GM12878 (cell line): ENCODE results near the gene CAMTA1. TPM values are rescaled to one million over a fixed set of nuclear protein-coding genes. Genes with fewer than 3 reads are reported as not detected.

Source experiments
- ATAC-seq: fragments of 200-7000 bp; cut with Tn5 transposase; 3 replicates; pipeline ENCODE4 v1.9.1; 2020; ENCODE audit warnings: mild to moderate bottlenecking, moderate library complexity
- BruUV-seq: library from RNA; stranded (reverse); fragments of 400-500 nt; replicated peaks from 2 replicates; lab custom pipeline; 2021; lab: Mats Ljungman, UMichigan
- CTCF ChIA-PET: fragments of 300-600 bp; sonication (Branson Sonifier 250); formaldehyde crosslinking; extraction: SDS; loops from one replicate; lab custom pipeline; 2021; ENCODE audit warnings: inconsistent platforms; lab: Yijun Ruan, JAX
- POLR2A ChIA-PET: fragments of 350-600 bp; formaldehyde crosslinking; extraction: SDS; loops from one replicate; lab custom pipeline; 2021; ENCODE audit warnings: inconsistent platforms; lab: Charles Lee
- RAD21 ChIA-PET: fragments of 300-600 bp; sonication (Branson Sonifier 250); formaldehyde crosslinking; loops from one replicate; lab custom pipeline; 2023; ENCODE audit warnings: antibody characterized with exemption; ENCODE audit not compliant: unreplicated experiment; lab: Charles Lee
- SMC1A ChIA-PET: fragments of 300-600 bp; sonication (Branson Sonifier 250); formaldehyde crosslinking; loops from one replicate; lab custom pipeline; 2023; ENCODE audit not compliant: unreplicated experiment, uncharacterized antibody; lab: Charles Lee
- DNase-seq: peaks from one replicate; pipeline ENCODE4 v3.0.0-alpha.2; 2011; ENCODE audit warnings: low read depth, low spot score
- FAIRE-seq: peaks from 3 replicates; lab custom pipeline; 2011; peaks lifted over from hg19 to GRCh38; lab: Jason Lieb, UNC
- H2AFZ ChIP-seq: 2 replicates; pipeline ENCODE4 v1.6.0; 2011; ENCODE audit warnings: low read depth, low read length, control low read depth; ENCODE audit not compliant: control insufficient read depth
- H3K27ac ChIP-seq: 2 replicates; pipeline ENCODE4 v1.5.1; 2011; ENCODE audit warnings: control low read depth; ENCODE audit not compliant: control insufficient read depth, insufficient read depth
- H3K27me3 ChIP-seq, 2 experiments: replicated peaks in 1 of 2; 2 replicates each; pipeline versions ENCODE4 v1.6.0 to v1.6.1; 2011; ENCODE audit warnings: low read length in 1 of 2; ENCODE audit not compliant: control insufficient read depth in 2 of 2, insufficient read depth in 2 of 2
- H3K36me3 ChIP-seq, 2 experiments: 2 replicates each; pipeline ENCODE4 v1.5.1; 2011; ENCODE audit warnings: low read length in 1 of 2; ENCODE audit not compliant: control insufficient read depth in 2 of 2, insufficient read depth in 2 of 2
- H3K4me1 ChIP-seq: 2 replicates; pipeline ENCODE4 v1.6.1; 2011; ENCODE audit warnings: mild to moderate bottlenecking, low read length, moderate library complexity, mixed read lengths; ENCODE audit not compliant: control insufficient read depth, insufficient read depth
- H3K4me2 ChIP-seq: 2 replicates; pipeline ENCODE4 v1.6.0; 2011; ENCODE audit warnings: control low read depth; ENCODE audit not compliant: control insufficient read depth, insufficient read depth
- H3K4me3 ChIP-seq: fragments of 200-600 bp; sonication (generic); 2 replicates; pipeline ENCODE4 v1.5.1; 2016
- H3K79me2 ChIP-seq: 2 replicates; pipeline ENCODE4 v1.6.0; 2011; ENCODE audit warnings: low read length; ENCODE audit not compliant: control insufficient read depth, insufficient read depth
- H3K9ac ChIP-seq: 2 replicates; pipeline ENCODE4 v1.8.0; 2011; ENCODE audit warnings: low read length, control low read depth, mixed read lengths; ENCODE audit not compliant: control insufficient read depth, insufficient read depth
- H3K9me3 ChIP-seq: replicated peaks from 3 replicates; pipeline ENCODE4 v1.5.1; 2011; ENCODE audit warnings: mild to moderate bottlenecking, low read length; ENCODE audit not compliant: control insufficient read depth, insufficient read depth
- H4K20me1 ChIP-seq: 2 replicates; pipeline ENCODE4 v1.6.0; 2011; ENCODE audit not compliant: control insufficient read depth, insufficient read depth
- DPF2 ChIP-seq: fragments of 450-650 bp; IDR thresholded peaks from 2 replicates; pipeline ENCODE4 v1.6.1; 2017; ENCODE audit warnings: mild to moderate bottlenecking
- E2F8 ChIP-seq: fragments of 450-650 bp; IDR thresholded peaks from 2 replicates; pipeline ENCODE4 v1.6.1; 2018; ENCODE audit warnings: mild to moderate bottlenecking, low read depth, moderate library complexity; ENCODE audit not compliant: partially characterized antibody
- IRF5 ChIP-seq: fragments of 450-650 bp; IDR thresholded peaks from 2 replicates; pipeline ENCODE4 v1.6.1; 2017; ENCODE audit warnings: borderline replicate concordance
- MLLT1 ChIP-seq: fragments of 450-650 bp; IDR thresholded peaks from 2 replicates; pipeline ENCODE4 v1.6.1; 2016; ENCODE audit warnings: mild to moderate bottlenecking
- NBN ChIP-seq: fragments of 450-650 bp; IDR thresholded peaks from 2 replicates; pipeline ENCODE4 v1.6.1; 2016
- RAD21 ChIP-seq: IDR thresholded peaks from 2 replicates; pipeline ENCODE4 v1.6.1; 2011; ENCODE audit warnings: mild to moderate bottlenecking, low read depth, low read length, moderate library complexity; ENCODE audit not compliant: insufficient read depth
- REST ChIP-seq: IDR thresholded peaks from 2 replicates; pipeline ENCODE4 v1.6.1; 2012; ENCODE audit warnings: mild to moderate bottlenecking, low read depth, low read length
- WGBS: methylation state at CpG from one replicate; pipeline ENCODE4 v1.1.6; 2016; ENCODE audit warnings: low lambda C conversion rate; ENCODE audit not compliant: insufficient replicate concordance, insufficient coverage; ENCODE audit errors: missing lambda C conversion rate; 5-methylcytosine and 5-hydroxymethylcytosine counted together
- in situ Hi-C: fragments of 300-500 bp; cut with MboI; formaldehyde crosslinking; loops from 9 replicates; pipeline ENCODE4 v1.14.3; 2018; ENCODE audit warnings: mixed read lengths
- intact Hi-C: fragments of 100-400 bp; cut with micrococcal nuclease; formaldehyde crosslinking; loops from one replicate; pipeline ENCODE4 v1.14.2; 2022; ENCODE audit not compliant: unreplicated experiment
- polyA plus RNA-seq, 11 experiments: library from polyadenylated mRNA; depleted of rRNA in 4 of 11; unstranded in 6 of 11; stranded (reverse) in 5 of 11; fragments of >200 nt; fragmentation: Nextera tagmentation in 4 of 11; fragmentation: Illumina TruSeq in 1 of 11; extraction: Ambion mirVana in 4 of 11; extraction: Trizol in 1 of 11; gene quantifications; 1 replicate in 1 of 11; 2 replicates in 10 of 11; pipeline versions ENCODE4 v1.2.1 to v1.2.3, GENCODE V29; 2011 to 2016; ENCODE audit warnings: inconsistent platforms in 2 of 11, missing spikeins in 2 of 11, low read depth in 1 of 11
- total RNA-seq, 4 experiments: library from RNA; depleted of rRNA in 3 of 4; stranded (reverse); fragments of >200 nt in 3 of 4; fragmentation: Illumina TruSeq in 1 of 4; extraction: Trizol in 1 of 4; gene quantifications; 2 replicates each; pipeline versions ENCODE4 v1.2.1 to v1.2.3, GENCODE V29; 2013 to 2021

The CAMTA1 gene
- total and polyA plus RNA-seq, 10 of the 15 experiments (the other 5 are each of a cell fraction or from before 2014, with no cell fraction given), result 37.7 to 148 (median 76.4) TPM

- Histone ChIP-seq H3K79me2 (peaks cover 27% of the 10 kb centered on the region), H4K20me1 (no peaks in the 10 kb centered on the region), H3K4me3 (no peak overlapping the region), H3K9me3 (no peaks in the 10 kb centered on the region), H3K9ac (no peak overlapping the region), H3K27ac (no peak overlapping the region), H3K4me1 (no peaks in the 10 kb centered on the region), H3K4me2 (no peak overlapping the region), H3K36me3 (peaks cover 2 to 3% of the 10 kb centered on the region in 2 experiments; a peak in 2 of 4 replicates), H2AFZ (no peak overlapping the region), H3K27me3 (no peaks in the 10 kb centered on the region)
- no TSS peak for BruUV-seq
- POLR2A ChIA-PET, result no interaction called here
- CTCF ChIA-PET, result interaction anchor here (0.5 to 5.5 kb wide), 12 partner anchors 30 to 543 kb away, joined by 3 to 63 read pairs (median 3); no protein-coding TSS in a partner anchor
- WGBS, result 85% methylated on average over 4 of the region's 4 CpGs
- TF ChIP-seq NBN, result no peak
- no peak for TF ChIP-seq REST
- no peak for TF ChIP-seq MLLT1
- no peak for TF ChIP-seq DPF2
- TF ChIP-seq E2F8, result no peak
- no peak for TF ChIP-seq IRF5
- no peak for TF ChIP-seq RAD21
- SMC1A ChIA-PET, result interaction anchor here (0.8 to 3.7 kb wide), 8 partner anchors 8 to 275 kb away, joined by 3 to 16 read pairs (median 6); no protein-coding TSS in a partner anchor
- ATAC-seq (no peak), DNase-seq (no peak), FAIRE-seq (no peak)
- intact Hi-C loops (no loop called here), in situ Hi-C loops (loop anchor here (5.0 kb wide), 1 partner anchor 272 kb away; no protein-coding TSS in a partner anchor)
- RAD21 ChIA-PET, result interaction anchor here (1.3 to 1.9 kb wide), 4 partner anchors 9 to 275 kb away, joined by 4 to 21 read pairs (median 7); no protein-coding TSS in a partner anchor
Measured at GRCh38 chr1:6795203-6795602, 9.9 kb downstream of the CAMTA1 start.
